Measurements from ENCODE around the gene TOMM6.

DNA sequence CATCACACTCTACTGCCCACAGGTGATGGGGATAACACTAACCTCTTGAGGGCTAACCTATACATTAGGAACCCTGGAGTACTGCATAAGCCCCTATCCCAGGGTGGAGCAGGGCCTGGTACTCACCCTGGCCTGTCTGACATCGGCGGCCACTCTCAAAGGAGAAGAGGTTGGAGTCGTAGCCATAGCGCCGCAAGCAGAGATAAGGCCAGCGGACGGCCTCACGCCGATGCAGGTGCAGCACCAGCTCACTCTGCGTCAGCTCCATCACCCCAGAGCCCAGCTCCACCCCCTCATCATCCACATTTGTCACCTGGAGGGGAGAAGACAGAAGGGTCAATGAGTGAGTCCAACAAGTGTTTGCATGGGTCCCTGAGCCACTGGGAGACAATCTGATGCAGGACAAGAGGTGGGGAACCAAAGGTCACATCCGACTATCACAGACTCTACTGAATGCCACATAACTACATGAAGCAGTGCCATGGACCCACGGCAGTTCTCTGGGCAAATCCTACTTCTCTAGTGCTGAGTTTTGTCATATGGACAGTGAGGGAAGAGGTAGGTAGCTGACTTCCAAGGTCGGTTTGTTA is 12.1 kb upstream of the TOMM6 start:
- TF ChIP-seq ZFP30 (CRISPR knock-in tag; IDR thresholded peaks at IDR 0.05): no peak
- TF ChIP-seq TOX (CRISPR knock-in tag; IDR thresholded peaks at IDR 0.05; ENCODE audit: borderline replicate concordance): no peak
- no peak for TF ChIP-seq ZFP3 (CRISPR knock-in tag; IDR thresholded peaks at IDR 0.05)
- no peak for TF ChIP-seq CSDC2 (CRISPR knock-in tag; IDR thresholded peaks at IDR 0.05)
- TF ChIP-seq ZNF70 (CRISPR knock-in tag; IDR thresholded peaks at IDR 0.05): no peak
- TF ChIP-seq, protein P1, sequence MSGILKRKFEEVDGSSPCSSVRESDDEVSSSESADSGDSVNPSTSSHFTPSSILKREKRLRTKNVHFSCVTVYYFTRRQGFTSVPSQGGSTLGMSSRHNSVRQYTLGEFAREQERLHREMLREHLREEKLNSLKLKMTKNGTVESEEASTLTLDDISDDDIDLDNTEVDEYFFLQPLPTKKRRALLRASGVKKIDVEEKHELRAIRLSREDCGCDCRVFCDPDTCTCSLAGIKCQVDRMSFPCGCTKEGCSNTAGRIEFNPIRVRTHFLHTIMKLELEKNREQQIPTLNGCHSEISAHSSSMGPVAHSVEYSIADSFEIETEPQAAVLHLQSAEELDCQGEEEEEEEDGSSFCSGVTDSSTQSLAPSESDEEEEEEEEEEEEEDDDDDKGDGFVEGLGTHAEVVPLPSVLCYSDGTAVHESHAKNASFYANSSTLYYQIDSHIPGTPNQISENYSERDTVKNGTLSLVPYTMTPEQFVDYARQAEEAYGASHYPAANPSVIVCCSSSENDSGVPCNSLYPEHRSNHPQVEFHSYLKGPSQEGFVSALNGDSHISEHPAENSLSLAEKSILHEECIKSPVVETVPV (CRISPR knock-in tag; IDR thresholded peaks at IDR 0.05): no peak
- TF ChIP-seq ISL1 (CRISPR knock-in tag; IDR thresholded peaks at IDR 0.05): no peak
- no peak for TF ChIP-seq RARB (CRISPR knock-in tag; IDR thresholded peaks at IDR 0.05)
- TF ChIP-seq, protein P2, sequence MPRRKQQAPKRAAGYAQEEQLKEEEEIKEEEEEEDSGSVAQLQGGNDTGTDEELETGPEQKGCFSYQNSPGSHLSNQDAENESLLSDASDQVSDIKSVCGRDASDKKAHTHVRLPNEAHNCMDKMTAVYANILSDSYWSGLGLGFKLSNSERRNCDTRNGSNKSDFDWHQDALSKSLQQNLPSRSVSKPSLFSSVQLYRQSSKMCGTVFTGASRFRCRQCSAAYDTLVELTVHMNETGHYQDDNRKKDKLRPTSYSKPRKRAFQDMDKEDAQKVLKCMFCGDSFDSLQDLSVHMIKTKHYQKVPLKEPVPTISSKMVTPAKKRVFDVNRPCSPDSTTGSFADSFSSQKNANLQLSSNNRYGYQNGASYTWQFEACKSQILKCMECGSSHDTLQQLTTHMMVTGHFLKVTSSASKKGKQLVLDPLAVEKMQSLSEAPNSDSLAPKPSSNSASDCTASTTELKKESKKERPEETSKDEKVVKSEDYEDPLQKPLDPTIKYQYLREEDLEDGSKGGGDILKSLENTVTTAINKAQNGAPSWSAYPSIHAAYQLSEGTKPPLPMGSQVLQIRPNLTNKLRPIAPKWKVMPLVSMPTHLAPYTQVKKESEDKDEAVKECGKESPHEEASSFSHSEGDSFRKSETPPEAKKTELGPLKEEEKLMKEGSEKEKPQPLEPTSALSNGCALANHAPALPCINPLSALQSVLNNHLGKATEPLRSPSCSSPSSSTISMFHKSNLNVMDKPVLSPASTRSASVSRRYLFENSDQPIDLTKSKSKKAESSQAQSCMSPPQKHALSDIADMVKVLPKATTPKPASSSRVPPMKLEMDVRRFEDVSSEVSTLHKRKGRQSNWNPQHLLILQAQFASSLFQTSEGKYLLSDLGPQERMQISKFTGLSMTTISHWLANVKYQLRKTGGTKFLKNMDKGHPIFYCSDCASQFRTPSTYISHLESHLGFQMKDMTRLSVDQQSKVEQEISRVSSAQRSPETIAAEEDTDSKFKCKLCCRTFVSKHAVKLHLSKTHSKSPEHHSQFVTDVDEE (CRISPR knock-in tag; IDR thresholded peaks at IDR 0.05): no peak
- TF ChIP-seq, protein P3, sequence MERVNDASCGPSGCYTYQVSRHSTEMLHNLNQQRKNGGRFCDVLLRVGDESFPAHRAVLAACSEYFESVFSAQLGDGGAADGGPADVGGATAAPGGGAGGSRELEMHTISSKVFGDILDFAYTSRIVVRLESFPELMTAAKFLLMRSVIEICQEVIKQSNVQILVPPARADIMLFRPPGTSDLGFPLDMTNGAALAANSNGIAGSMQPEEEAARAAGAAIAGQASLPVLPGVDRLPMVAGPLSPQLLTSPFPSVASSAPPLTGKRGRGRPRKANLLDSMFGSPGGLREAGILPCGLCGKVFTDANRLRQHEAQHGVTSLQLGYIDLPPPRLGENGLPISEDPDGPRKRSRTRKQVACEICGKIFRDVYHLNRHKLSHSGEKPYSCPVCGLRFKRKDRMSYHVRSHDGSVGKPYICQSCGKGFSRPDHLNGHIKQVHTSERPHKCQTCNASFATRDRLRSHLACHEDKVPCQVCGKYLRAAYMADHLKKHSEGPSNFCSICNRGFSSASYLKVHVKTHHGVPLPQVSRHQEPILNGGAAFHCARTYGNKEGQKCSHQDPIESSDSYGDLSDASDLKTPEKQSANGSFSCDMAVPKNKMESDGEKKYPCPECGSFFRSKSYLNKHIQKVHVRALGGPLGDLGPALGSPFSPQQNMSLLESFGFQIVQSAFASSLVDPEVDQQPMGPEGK (CRISPR knock-in tag; IDR thresholded peaks at IDR 0.05; ENCODE audit: borderline replicate concordance): no peak
- TF ChIP-seq PPARA (CRISPR knock-in tag; IDR thresholded peaks at IDR 0.05; ENCODE audit: borderline replicate concordance): no peak

All from SK-N-SH treated with all-trans-retinoic acid at 6 μM for 48 hours (cell line).